Activated T-helper 17 cell treated with anti-CD3 and anti-CD28 coated beads, Interleukin-2, amount 50 U/mL, for 72 hours (primary cell): ENCODE measurements around the gene DPCD. TPM values are rescaled to one million over a fixed set of nuclear protein-coding genes. Genes with fewer than 3 reads are reported as not detected.
A peak's percentile ranks its signal among the peaks of the same experiment; 100 is the strongest.

Experiments
- ATAC-seq: fragments of 150-1000 bp; cut with Tn5 transposase; replicated peaks from 2 replicates; pipeline ENCODE4 v1.10.0; 2021; ENCODE audit warnings: mild to moderate bottlenecking, moderate library complexity
- H3K27ac Mint-ChIP-seq: one replicate; pipeline ENCODE4 v1.8.0; 2022; ENCODE audit warnings: mixed read lengths
- H3K27me3 Mint-ChIP-seq: one replicate; pipeline ENCODE4 v1.8.0; 2022; ENCODE audit warnings: mixed read lengths
- H3K36me3 Mint-ChIP-seq: one replicate; pipeline ENCODE4 v1.8.0; 2022; ENCODE audit warnings: low read depth, mild to moderate bottlenecking, mixed read lengths
- H3K4me1 Mint-ChIP-seq: one replicate; pipeline ENCODE4 v1.8.0; 2022; ENCODE audit warnings: mixed read lengths
- H3K4me3 Mint-ChIP-seq: one replicate; pipeline ENCODE4 v1.8.0; 2022; ENCODE audit warnings: mild to moderate bottlenecking, mixed read lengths
- H3K9me3 Mint-ChIP-seq: one replicate; pipeline ENCODE4 v1.8.0; 2022; ENCODE audit warnings: mixed read lengths
- total RNA-seq, 2 donors: library from RNA; stranded (reverse); gene quantifications; one replicate each; pipeline ENCODE4 v1.2.3, GENCODE V29; 2022

The DPCD gene
- total RNA-seq, 2 donors from 2014 or later = 10.6 to 19.2 TPM

GRCh38 chr10:101643546-101643945 is 55.4 kb downstream of the DPCD start:
- Mint-ChIP-seq H3K9me3 (no peaks in the 10 kb centered on the region), H3K4me1 (peaks cover 6% of the 10 kb centered on the region), H3K27ac (no peak overlapping the region), H3K36me3 (peaks cover 51% of the 10 kb centered on the region), H3K4me3 (no peak overlapping the region), H3K27me3 (no peaks in the 10 kb centered on the region)
- ATAC-seq = no peak

- no peak for ATAC-seq
- Mint-ChIP-seq H3K27ac (peak overlapping the region; percentile 48), H3K27me3 (no peaks in the 10 kb centered on the region), H3K36me3 (peaks cover 54% of the 10 kb centered on the region), H3K9me3 (no peaks in the 10 kb centered on the region), H3K4me1 (peaks cover 6% of the 10 kb centered on the region), H3K4me3 (no peak overlapping the region)
Observed at GRCh38 chr10:101644002-101644401, 55.9 kb downstream of the DPCD start.

- Mint-ChIP-seq H3K36me3 (peaks cover 53% of the 10 kb centered on the region), H3K4me3 (no peak overlapping the region), H3K27ac (peak overlapping the region; percentile 76), H3K4me1 (peaks cover 6% of the 10 kb centered on the region), H3K9me3 (no peaks in the 10 kb centered on the region), H3K27me3 (no peaks in the 10 kb centered on the region)
- no peak for ATAC-seq
Observed at GRCh38 chr10:101645659-101646058, 57.5 kb downstream of the DPCD start.

GRCh38 chr10:101646364-101646763 is 58.2 kb downstream of the DPCD start:
- H3K4me3 Mint-ChIP-seq = no peak overlapping the region
- H3K36me3 Mint-ChIP-seq = peaks cover 50% of the 10 kb centered on the region
- H3K4me1 Mint-ChIP-seq = peaks cover 6% of the 10 kb centered on the region
- H3K27ac Mint-ChIP-seq = no peak overlapping the region
- no peaks in the 10 kb centered on the region for H3K9me3 Mint-ChIP-seq
- H3K27me3 Mint-ChIP-seq = no peaks in the 10 kb centered on the region
- no peak for ATAC-seq

- Mint-ChIP-seq H3K4me3 (no peak overlapping the region), H3K27ac (peak overlapping the region; percentile 15), H3K4me1 (peaks cover 6% of the 10 kb centered on the region), H3K27me3 (no peaks in the 10 kb centered on the region), H3K9me3 (no peaks in the 10 kb centered on the region), H3K36me3 (peaks cover 44% of the 10 kb centered on the region)
- no peak for ATAC-seq
Observed at GRCh38 chr10:101647255-101647654, 59.1 kb downstream of the DPCD start.

GRCh38 chr10:101649525-101650085 is 61.5 kb downstream of the DPCD start:
- no peak for ATAC-seq
- Mint-ChIP-seq H3K4me3 (no peak overlapping the region), H3K36me3 (peaks cover 40% of the 10 kb centered on the region), H3K4me1 (peaks cover 6% of the 10 kb centered on the region), H3K27me3 (no peaks in the 10 kb centered on the region), H3K9me3 (no peaks in the 10 kb centered on the region), H3K27ac (peak overlapping the region; percentile 63)

GRCh38 chr10:101650863-101651262 is 62.7 kb downstream of the DPCD start:
- no peak overlapping the region for H3K27ac Mint-ChIP-seq
- no peak for ATAC-seq

GRCh38 chr10:101651336-101651735 is 63.2 kb downstream of the DPCD start:
- H3K4me1 Mint-ChIP-seq = peaks cover 2% of the 10 kb centered on the region
- H3K27me3 Mint-ChIP-seq = no peaks in the 10 kb centered on the region
- ATAC-seq = no peak
- H3K9me3 Mint-ChIP-seq = no peaks in the 10 kb centered on the region
- peaks cover 48% of the 10 kb centered on the region for H3K36me3 Mint-ChIP-seq
- H3K4me3 Mint-ChIP-seq = no peak overlapping the region
- H3K27ac Mint-ChIP-seq = no peak overlapping the region

More at GRCh38 chr10:101650863-101651262, 62.7 kb downstream of the DPCD start:
- peaks cover 44% of the 10 kb centered on the region for H3K36me3 Mint-ChIP-seq
- no peaks in the 10 kb centered on the region for H3K9me3 Mint-ChIP-seq
- H3K4me1 Mint-ChIP-seq = no peaks in the 10 kb centered on the region
- H3K27me3 Mint-ChIP-seq = no peaks in the 10 kb centered on the region
- H3K4me3 Mint-ChIP-seq = no peak overlapping the region

- ATAC-seq = no peak
- no peaks in the 10 kb centered on the region for H3K9me3 Mint-ChIP-seq
- peaks cover 54% of the 10 kb centered on the region for H3K36me3 Mint-ChIP-seq
- H3K27me3 Mint-ChIP-seq = no peaks in the 10 kb centered on the region
- H3K27ac Mint-ChIP-seq = no peak overlapping the region
- no peak overlapping the region for H3K4me3 Mint-ChIP-seq
- H3K4me1 Mint-ChIP-seq = peaks cover 3% of the 10 kb centered on the region
Observed at GRCh38 chr10:101653536-101653935, 65.4 kb downstream of the DPCD start.

- ATAC-seq = no peak
- peaks cover 3% of the 10 kb centered on the region for H3K4me1 Mint-ChIP-seq
- peaks cover 57% of the 10 kb centered on the region for H3K36me3 Mint-ChIP-seq
- H3K27me3 Mint-ChIP-seq = no peaks in the 10 kb centered on the region
- H3K9me3 Mint-ChIP-seq = no peaks in the 10 kb centered on the region
- no peak overlapping the region for H3K4me3 Mint-ChIP-seq
- H3K27ac Mint-ChIP-seq = no peak overlapping the region
Observed at GRCh38 chr10:101655570-101655969, 67.4 kb downstream of the DPCD start.

GRCh38 chr10:101656890-101657289 is 68.8 kb downstream of the DPCD start:
- Mint-ChIP-seq H3K4me3 (no peak overlapping the region), H3K36me3 (peaks cover 71% of the 10 kb centered on the region), H3K27me3 (no peaks in the 10 kb centered on the region), H3K4me1 (peaks cover 3% of the 10 kb centered on the region), H3K9me3 (no peaks in the 10 kb centered on the region), H3K27ac (no peak overlapping the region)
- no peak for ATAC-seq

GRCh38 chr10:101658975-101659374 is 70.9 kb downstream of the DPCD start:
- H3K9me3 Mint-ChIP-seq = no peaks in the 10 kb centered on the region
- H3K27me3 Mint-ChIP-seq = no peaks in the 10 kb centered on the region
- peak overlapping the region; percentile 58 for H3K27ac Mint-ChIP-seq
- H3K4me3 Mint-ChIP-seq = no peak overlapping the region
- peaks cover 92% of the 10 kb centered on the region for H3K36me3 Mint-ChIP-seq
- no peak for ATAC-seq
- H3K4me1 Mint-ChIP-seq = peaks cover 3% of the 10 kb centered on the region

Other genes starting within 250 kb of the DPCD start
- gene BTRC, start 234.2 kb upstream of the DPCD start, total RNA-seq = 10 to 100 TPM; 14.8 to 15.1 TPM
- gene POLL, start 64 bp upstream of the DPCD start, total RNA-seq = 10 to 100 TPM; 26.3 to 46.8 TPM
- gene FBXW4, start 106.8 kb downstream of the DPCD start, total RNA-seq = 10 to 100 TPM; 37.1 to 41.6 TPM
- not detected for gene FGF8, start 187.8 kb downstream of the DPCD start, total RNA-seq
- gene NPM3, start 195.1 kb downstream of the DPCD start, total RNA-seq = 100 to 1,000 TPM in 1 of 2 donors, 10 to 100 TPM in 1; 72.6 to 162 TPM
- gene OGA, start 230.1 kb downstream of the DPCD start, total RNA-seq = 100 to 1,000 TPM; 119 to 291 TPM